IMR-90 (cell line): ENCODE measurements around the gene SSR1. TPM values are rescaled to one million over a fixed set of nuclear protein-coding genes. Genes with fewer than 3 reads are reported as not detected.

Experiments
- ATAC-seq: fragments of 200-7000 bp; cut with Tn5 transposase; 2 replicates; pipeline ENCODE4 v1.9.1; 2020; ENCODE audit warnings: low read depth, mild to moderate bottlenecking, moderate library complexity
- BruUV-seq: library from RNA; stranded (reverse); fragments of 400-500 nt; replicated peaks from 2 replicates; lab custom pipeline; 2021; lab: Mats Ljungman, UMichigan
- CTCF ChIA-PET: fragments of 300-600 bp; formaldehyde crosslinking; extraction: SDS; loops from one replicate; lab custom pipeline; 2021; ENCODE audit warnings: antibody characterized with exemption; lab: Yijun Ruan, JAX
- POLR2A ChIA-PET: fragments of 300-600 bp; sonication (Branson Sonifier 250); formaldehyde crosslinking; loops from one replicate; lab custom pipeline; 2022; ENCODE audit warnings: antibody characterized with exemption; ENCODE audit not compliant: unreplicated experiment; lab: Charles Lee
- DNase-seq: peaks from one replicate; pipeline ENCODE4 v3.0.0; 2013
- H2AFZ ChIP-seq: replicated peaks from 2 replicates; pipeline ENCODE3; 2013; ENCODE audit warnings: low read length, mild to moderate bottlenecking; ENCODE audit not compliant: poor library complexity
- H2AK5ac ChIP-seq: 2 replicates; pipeline ENCODE4 v1.6.1; 2013; ENCODE audit warnings: low read depth, low read length, inconsistent platforms
- H2AK9ac ChIP-seq: replicated peaks from 2 replicates; pipeline ENCODE3; 2013; ENCODE audit warnings: mild to moderate bottlenecking, low read depth, low read length, moderate library complexity; ENCODE audit not compliant: poor library complexity
- H2BK120ac ChIP-seq: 2 replicates; pipeline ENCODE4 v1.6.1; 2013; ENCODE audit warnings: low read depth, low read length, inconsistent platforms
- H2BK15ac ChIP-seq: 3 replicates; pipeline ENCODE4 v1.6.1; 2013; ENCODE audit warnings: low read depth, low read length, inconsistent platforms
- H2BK20ac ChIP-seq: 2 replicates; pipeline ENCODE4 v1.6.1; 2013; ENCODE audit warnings: low read depth, mild to moderate bottlenecking, inconsistent platforms, low read length, moderate library complexity
- H2BK5ac ChIP-seq: 2 replicates; pipeline ENCODE4 v1.6.1; 2013; ENCODE audit warnings: mild to moderate bottlenecking, low read depth, low read length, inconsistent platforms; ENCODE audit not compliant: poor library complexity, severe bottlenecking
- H3K14ac ChIP-seq: replicated peaks from 2 replicates; pipeline ENCODE4 v1.6.1; 2013; ENCODE audit warnings: low read depth, low read length, inconsistent platforms
- H3K18ac ChIP-seq: 2 replicates; pipeline ENCODE4 v1.6.1; 2013; ENCODE audit warnings: low read depth, low read length, control low read depth
- H3K23ac ChIP-seq: 2 replicates; pipeline ENCODE4 v1.6.1; 2013; ENCODE audit warnings: low read depth, low read length, inconsistent platforms
- H3K27ac ChIP-seq: 2 replicates; pipeline ENCODE4 v1.5.1; 2013; ENCODE audit warnings: mild to moderate bottlenecking, control low read depth, low read length; ENCODE audit not compliant: insufficient read depth
- H3K27me3 ChIP-seq: 2 replicates; pipeline ENCODE4 v1.6.1; 2013; ENCODE audit warnings: low read length; ENCODE audit not compliant: control insufficient read depth, insufficient read depth
- H3K36me3 ChIP-seq: 2 replicates; pipeline ENCODE4 v1.6.1; 2013; ENCODE audit warnings: low read length, mixed read lengths; ENCODE audit not compliant: control insufficient read depth, insufficient read depth
- H3K4ac ChIP-seq: 2 replicates; pipeline ENCODE4 v1.6.1; 2013; ENCODE audit warnings: low read depth, low read length, inconsistent platforms
- H3K4me1 ChIP-seq: 2 replicates; pipeline ENCODE4 v1.6.1; 2013; ENCODE audit warnings: low read length, mixed read lengths; ENCODE audit not compliant: control insufficient read depth, insufficient read depth
- H3K4me2 ChIP-seq: 2 replicates; pipeline ENCODE4 v1.6.1; 2013; ENCODE audit warnings: low read depth, mild to moderate bottlenecking, control low read depth, low read length, moderate library complexity
- H3K4me3 ChIP-seq: 2 replicates; pipeline ENCODE4 v1.5.1; 2013; ENCODE audit warnings: low read depth, mild to moderate bottlenecking, control low read depth, low read length, moderate library complexity; ENCODE audit not compliant: insufficient read depth
- H3K56ac ChIP-seq: 2 replicates; pipeline ENCODE4 v1.6.1; 2013; ENCODE audit warnings: low read length, inconsistent platforms; ENCODE audit not compliant: insufficient read depth; ENCODE audit errors: extremely low read depth
- H3K79me1 ChIP-seq, 2 experiments: 2 replicates each; pipeline ENCODE4 v1.6.1; 2013; ENCODE audit warnings: low read length in 2 of 2, inconsistent platforms in 1 of 2, low read depth in 1 of 2
- H3K9ac ChIP-seq: 2 replicates; pipeline ENCODE4 v1.6.1; 2013; ENCODE audit warnings: low read depth, low read length, control low read depth
- H3K9me1 ChIP-seq: 2 replicates; pipeline ENCODE4 v1.6.1; 2013; ENCODE audit warnings: low read length, inconsistent platforms; ENCODE audit not compliant: insufficient read depth
- H3K9me3 ChIP-seq: 2 replicates; pipeline ENCODE4 v1.6.1; 2013; ENCODE audit warnings: low read length; ENCODE audit not compliant: control insufficient read depth, insufficient read depth
- H4K20me1 ChIP-seq: 2 replicates; pipeline ENCODE4 v1.6.1; 2013; ENCODE audit warnings: low read length, inconsistent platforms; ENCODE audit not compliant: insufficient read depth
- H4K5ac ChIP-seq: 2 replicates; pipeline ENCODE4 v1.6.1; 2013; ENCODE audit warnings: mild to moderate bottlenecking, low read depth, low read length, control low read depth
- H4K8ac ChIP-seq, 2 experiments: 2 replicates each; pipeline ENCODE4 v1.6.1; 2013; ENCODE audit warnings: low read depth in 2 of 2, low read length in 2 of 2, control low read depth in 1 of 2, inconsistent platforms in 1 of 2
- H4K91ac ChIP-seq: 2 replicates; pipeline ENCODE4 v1.6.1; 2013; ENCODE audit warnings: low read depth, low read length, inconsistent platforms; ENCODE audit not compliant: insufficient read depth
- RFX5 ChIP-seq: IDR thresholded peaks from 2 replicates; pipeline ENCODE4 v1.8.0; 2012; ENCODE audit warnings: low read depth, mild to moderate bottlenecking, low read length, moderate library complexity
- SMC3 ChIP-seq: fragments of 150-350 bp; IDR thresholded peaks from 2 replicates; pipeline ENCODE4 v1.6.1; 2016; ENCODE audit warnings: low read depth, mild to moderate bottlenecking, antibody characterized with exemption, low read length, moderate library complexity
- WGBS, 2 experiments: methylation state at CpG; one replicate each; pipeline versions ENCODE4 v1.1.5 to v1.1.7; 2013; ENCODE audit warnings: missing lambda C conversion rate in 2 of 2; ENCODE audit not compliant: insufficient read length in 1 of 2; ENCODE audit errors: extremely low coverage in 2 of 2; 5-methylcytosine and 5-hydroxymethylcytosine counted together
- dilution Hi-C: fragments of 300-500 bp; cut with HindIII; formaldehyde crosslinking; loops from one replicate; pipeline ENCODE4 v1.14.3; 2018; ENCODE audit warnings: low sequenced_read_pairs; ENCODE audit not compliant: unreplicated experiment
- in situ Hi-C: fragments of 300-500 bp; cut with MboI; formaldehyde crosslinking; loops from 3 replicates; pipeline ENCODE4 v1.14.3; 2019; ENCODE audit warnings: low sequenced_read_pairs, inconsistent platforms, mixed read lengths
- intact Hi-C: fragments of 100-400 bp; cut with micrococcal nuclease; formaldehyde crosslinking; loops from 2 replicates; pipeline ENCODE4 v1.10.0; 2022
- polyA plus RNA-seq, 3 experiments: library from polyadenylated mRNA; depleted of rRNA; stranded (reverse); fragments of >200 nt; gene quantifications; 2 replicates each; pipeline ENCODE4 v1.2.3, GENCODE V29; 2012; ENCODE audit warnings: low replicate concordance in 1 of 3
- total RNA-seq: library from RNA; depleted of rRNA; stranded (reverse); fragments of >200 nt; gene quantifications from 2 replicates; pipeline ENCODE4 v1.2.3, GENCODE V29; 2012

The SSR1 gene
- total and polyA plus RNA-seq, 2 of the 4 experiments (the other 2 are of a cell fraction) = 110 to 120 TPM

DNA sequence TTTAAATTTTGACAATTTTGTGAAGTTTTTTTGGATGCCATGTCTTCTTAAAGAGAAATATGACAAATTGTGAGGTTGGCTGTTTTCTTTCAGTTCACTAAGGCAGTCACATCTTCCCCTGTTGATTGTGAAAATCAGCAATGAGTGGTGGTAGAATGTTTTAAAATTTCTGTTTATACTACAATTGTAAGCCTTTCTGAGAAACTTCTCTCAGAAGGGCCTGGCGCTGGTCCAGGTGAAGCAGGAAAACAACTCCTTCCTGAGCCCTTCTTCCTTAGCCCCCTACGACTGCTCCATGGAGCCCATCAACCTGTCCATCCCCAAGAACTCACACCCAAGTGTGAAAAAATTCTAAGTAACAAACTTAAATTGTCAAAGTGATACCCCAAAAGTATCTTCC, 80.6 kb downstream of the SSR1 start:
- Histone ChIP-seq H3K27ac (no peak overlapping the region), H3K9ac (no peak overlapping the region), H3K4me3 (no peak overlapping the region), H4K5ac (no peak overlapping the region), H3K14ac (no peak overlapping the region), H3K9me1 (peaks cover 9% of the 10 kb centered on the region), H4K20me1 (peaks cover 20% of the 10 kb centered on the region; the same call in 1 of the 2 replicates), H3K4ac (no peak overlapping the region), H3K36me3 (peaks cover 51% of the 10 kb centered on the region), H2AK9ac (no peak overlapping the region), H2AFZ (no peak overlapping the region), H3K4me2 (no peak overlapping the region), H2BK20ac (no peak overlapping the region), H3K4me1 (peaks cover 5% of the 10 kb centered on the region; the same call in 1 of the 2 replicates), H2AK5ac (no peak overlapping the region), H3K56ac (no peak overlapping the region), H2BK15ac (no peak overlapping the region), H3K27me3 (no peaks in the 10 kb centered on the region), H2BK120ac (no peak overlapping the region), H3K23ac (no peak overlapping the region), H4K8ac (no peak overlapping the region), H3K18ac (no peak overlapping the region), H2BK5ac (no peak overlapping the region), H3K79me1 (peaks cover 35 to 42% of the 10 kb centered on the region in 2 experiments), H4K91ac (no peak overlapping the region), H3K9me3 (no peaks in the 10 kb centered on the region)
- TF ChIP-seq RFX5 (no peak), SMC3 (no peak)
- in situ Hi-C loops (no loop called here), dilution Hi-C loops (no loop called here), intact Hi-C loops (no loop called here)
- DNase-seq (peak; percentile 36), ATAC-seq (no peak)
- no TSS peak for BruUV-seq
- ChIA-PET POLR2A (no interaction called here), CTCF (no interaction called here)
- no CpG with 5 or more reads among the region's 2 CpGs for WGBS, 2 experiments
